GM19035 (cell line): ENCODE data around the gene DHCR24.

Experiments
- ATAC-seq: cut with Tn5 transposase; IDR thresholded peaks from one replicate; pipeline ENCODE4 v1.9.1; 2021; ENCODE audit not compliant: unreplicated experiment

DHCR24 gene

DNA sequence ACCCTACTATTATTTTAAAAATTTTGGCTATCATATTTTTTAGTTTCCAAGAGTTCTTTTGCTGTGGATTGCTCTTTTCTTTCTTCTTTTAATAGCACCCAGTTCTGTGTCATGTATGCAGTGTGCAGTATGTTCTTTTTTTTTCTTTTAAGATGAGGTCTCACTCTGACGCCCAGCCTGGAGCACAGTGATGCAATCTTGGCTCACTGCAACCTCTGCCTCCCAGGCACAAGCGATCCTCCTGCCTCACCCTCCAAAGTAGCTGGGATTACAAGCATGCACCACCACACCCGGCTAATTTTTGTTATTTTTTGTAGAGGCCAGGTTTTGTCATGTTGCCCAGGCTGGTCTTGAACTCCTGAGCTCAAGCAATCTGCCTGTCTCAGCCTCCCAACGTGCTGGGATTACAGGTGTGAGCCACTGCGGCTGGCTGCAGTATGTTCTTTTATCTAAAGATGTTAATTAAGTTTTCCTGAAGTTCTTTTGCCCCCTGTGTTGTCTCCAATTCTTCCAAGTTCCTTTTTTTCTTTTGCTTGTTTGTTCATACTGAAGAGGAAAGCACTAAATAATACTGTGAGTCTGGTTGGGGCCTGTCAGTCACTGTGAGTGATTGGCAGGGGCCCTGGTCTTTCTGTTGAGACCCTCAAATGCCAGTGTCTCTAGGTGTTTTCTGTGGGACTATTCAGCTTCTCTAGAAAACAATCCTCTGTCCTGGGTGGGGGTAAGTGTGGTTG is 68.4 kb downstream of the DHCR24 start:
- ATAC-seq = no peak

GRCh38 chr1:54816951-54817350 is 70.0 kb downstream of the DHCR24 start:
- ATAC-seq = no peak

DNA sequence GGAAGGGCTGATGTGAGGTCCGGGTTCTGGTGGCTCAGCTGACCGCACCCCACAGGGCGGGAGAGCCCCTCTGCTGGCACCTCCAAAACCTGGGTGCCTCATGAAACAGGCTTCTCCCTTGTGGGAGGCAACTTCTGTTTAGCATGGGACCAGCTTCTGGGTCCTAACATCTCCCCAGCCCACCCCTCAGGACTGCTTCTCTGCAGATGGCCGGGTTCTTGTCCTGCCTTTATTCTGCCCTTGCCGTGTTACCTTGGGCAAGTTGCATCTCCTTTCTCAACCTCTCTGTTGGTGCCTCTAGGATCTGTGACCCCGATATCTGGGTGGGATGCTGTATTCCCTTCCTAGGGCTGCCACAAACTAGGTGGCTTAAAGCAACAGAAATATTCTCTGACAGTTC is 70.9 kb downstream of the DHCR24 start:
- ATAC-seq = no peak

- no peak for ATAC-seq
Observed at GRCh38 chr1:54815086-54815876, 71.7 kb downstream of the DHCR24 start.

- no peak for ATAC-seq
Observed at GRCh38 chr1:54814571-54814970, 72.4 kb downstream of the DHCR24 start.

DNA sequence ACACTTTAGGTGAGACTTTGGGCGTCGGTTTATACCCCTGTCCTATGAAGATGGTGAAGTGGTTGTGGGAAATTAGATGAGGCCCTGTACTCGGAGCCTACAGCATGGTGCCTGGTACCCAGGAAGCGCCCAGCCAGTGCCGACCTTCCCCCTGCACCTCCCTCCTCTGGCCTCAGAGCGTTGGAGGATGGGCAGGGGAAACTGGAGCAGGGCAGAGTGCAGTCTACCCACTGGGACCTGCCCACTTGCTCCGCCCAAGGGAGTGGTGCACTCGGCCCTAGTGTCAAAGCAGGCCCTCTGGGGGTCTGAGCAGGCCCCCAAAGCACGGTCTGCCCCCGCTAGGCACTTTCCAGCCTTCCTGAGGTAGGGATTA is 72.9 kb downstream of the DHCR24 start:
- no peak for ATAC-seq

DNA sequence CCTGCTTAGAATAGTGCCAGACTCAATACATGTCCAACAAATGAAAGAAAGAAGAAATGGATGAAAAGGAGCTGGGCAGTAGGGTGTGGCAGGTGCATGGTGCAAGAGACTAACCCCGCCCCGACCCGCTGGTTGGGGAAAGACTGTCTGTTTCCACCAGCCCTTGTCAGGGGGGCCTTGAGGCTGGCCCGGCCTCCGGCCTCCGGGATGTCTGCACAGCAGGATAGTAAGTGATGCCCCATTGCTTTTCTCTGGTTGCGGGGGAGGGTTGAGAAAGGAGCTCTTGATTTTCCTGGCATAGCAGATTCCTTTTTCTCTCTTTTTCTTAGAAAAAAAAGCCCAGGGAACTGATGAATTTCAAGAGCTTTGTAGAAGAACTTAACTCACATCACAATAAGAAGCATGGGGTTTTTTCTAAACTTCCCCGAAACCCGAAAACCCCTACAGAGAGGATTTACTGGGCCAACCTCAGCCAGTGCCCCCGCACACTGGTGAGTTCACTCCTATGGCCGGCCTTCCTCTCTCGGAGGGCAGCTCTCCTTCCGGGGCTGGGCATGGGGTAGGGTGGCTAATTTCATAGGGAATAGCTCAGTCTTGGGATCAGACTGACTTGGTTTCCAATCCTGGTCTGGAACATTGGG is 73.4 kb downstream of the DHCR24 start:
- no peak for ATAC-seq

- no peak for ATAC-seq
Observed at GRCh38 chr1:54812801-54813484, 74.1 kb downstream of the DHCR24 start.

DNA sequence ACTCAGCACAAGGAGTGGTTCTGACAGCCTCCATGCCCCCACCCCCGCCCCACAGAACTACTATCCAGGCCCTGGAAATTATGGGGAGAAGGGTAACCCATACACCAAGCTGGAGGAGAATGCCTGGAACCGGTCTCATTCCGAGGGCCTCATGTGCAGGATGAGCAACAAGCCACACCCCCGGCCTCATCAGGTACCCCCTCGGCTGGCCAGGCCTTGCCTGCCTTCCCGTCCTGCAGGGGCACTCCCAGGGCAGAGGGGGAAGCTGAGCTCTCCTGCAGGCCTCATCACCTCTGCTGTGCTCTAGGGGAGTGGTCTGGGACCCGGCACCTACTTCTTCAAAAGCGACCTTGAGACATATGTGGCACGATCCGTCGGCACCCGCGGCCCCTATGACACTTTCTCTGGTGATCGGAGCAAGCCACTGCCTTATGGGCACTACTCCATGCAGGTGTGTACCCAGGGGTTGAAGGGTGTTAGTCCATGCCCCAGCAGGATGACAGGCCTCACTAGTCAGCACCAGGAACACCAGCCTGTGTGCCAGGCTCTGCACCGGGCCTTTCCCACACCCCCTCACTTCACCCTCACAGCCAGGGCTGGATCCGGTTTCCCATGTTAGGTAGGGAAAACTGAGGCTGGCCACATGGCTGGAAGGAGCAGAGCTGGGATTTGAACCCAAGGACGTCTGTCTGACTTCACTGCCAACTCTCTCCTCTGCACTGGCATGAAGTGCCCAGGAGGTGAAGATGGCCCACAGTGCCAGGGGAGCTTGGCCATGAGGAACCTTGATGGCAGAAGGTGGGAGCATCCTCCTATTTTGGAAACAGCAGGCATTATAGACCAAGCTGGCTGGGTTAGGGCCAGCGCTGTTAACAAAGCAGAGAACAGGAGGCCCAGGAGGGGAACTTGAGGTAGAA is 75.0 kb downstream of the DHCR24 start:
- no peak for ATAC-seq

DNA sequence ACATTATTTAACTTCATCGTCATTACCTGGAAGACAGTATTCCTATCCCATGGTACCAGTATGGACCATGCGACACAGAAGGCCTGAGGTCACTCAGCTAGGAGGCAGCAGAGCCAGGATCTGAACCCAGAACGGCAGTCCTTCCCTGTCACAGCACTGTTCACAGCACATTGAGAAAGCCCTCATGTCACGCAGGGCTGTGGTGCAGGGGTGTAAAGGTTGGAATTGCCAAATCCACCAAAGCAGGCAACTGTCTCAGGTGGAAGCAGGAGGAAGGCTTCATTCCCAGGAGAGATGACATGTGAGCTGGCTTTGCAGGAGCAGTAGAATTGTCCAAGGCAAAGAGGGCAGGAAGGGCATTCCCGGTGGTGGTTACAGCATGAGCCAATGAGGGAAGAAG is 75.9 kb downstream of the DHCR24 start:
- ATAC-seq = no peak

GRCh38 chr1:54810153-54810942 is 76.6 kb downstream of the DHCR24 start:
- peak; percentile 71 for ATAC-seq

DNA sequence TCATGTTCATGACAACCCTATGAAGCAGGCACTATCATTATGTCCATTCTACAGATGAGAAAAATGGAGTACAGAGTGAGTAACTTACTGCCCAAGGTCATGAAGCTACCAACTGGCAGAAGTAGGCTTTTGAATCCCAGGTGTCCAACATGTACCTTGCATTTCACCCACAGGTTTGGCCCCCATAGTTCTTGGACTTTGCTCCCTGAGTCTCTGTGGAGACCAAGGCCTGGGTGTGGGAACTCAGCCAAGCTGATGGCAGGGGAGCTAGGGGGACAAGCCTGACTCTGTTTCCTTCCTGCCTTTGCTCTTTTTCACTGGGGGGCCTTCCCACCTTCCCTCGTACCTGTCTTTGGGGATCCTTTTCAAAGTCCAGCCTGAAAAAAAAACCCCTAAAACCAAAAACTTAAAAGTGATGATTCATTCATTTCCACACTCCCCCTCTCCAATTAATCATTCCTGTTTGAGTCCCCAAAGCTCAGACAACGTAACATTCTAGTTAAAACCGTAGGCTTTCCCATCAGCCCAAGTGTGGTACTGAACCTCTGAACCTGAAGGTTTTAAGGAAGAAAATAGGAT is 77.4 kb downstream of the DHCR24 start:
- no peak for ATAC-seq

GRCh38 chr1:54808443-54809207 is 78.4 kb downstream of the DHCR24 start:
- no peak for ATAC-seq

DNA sequence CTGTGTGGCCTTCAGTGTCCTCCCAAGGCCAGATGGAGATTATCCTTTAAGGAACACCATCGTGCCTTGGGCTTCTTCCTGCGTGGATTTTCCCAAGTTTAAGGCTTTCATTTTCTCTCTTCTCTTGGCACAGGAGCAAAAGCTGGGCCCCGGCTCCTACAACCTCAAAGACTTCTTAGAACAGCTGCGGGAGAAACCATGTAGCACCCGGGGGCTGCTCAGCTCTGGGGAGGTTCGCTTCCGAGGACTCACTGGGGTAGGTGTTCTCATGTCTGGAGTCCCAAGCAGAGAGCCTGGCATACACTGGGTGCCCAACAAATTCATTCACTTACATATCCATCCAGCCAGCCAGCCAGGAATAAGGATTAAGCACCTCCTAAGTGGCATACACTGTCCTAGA is 79.2 kb downstream of the DHCR24 start:
- no peak for ATAC-seq

DNA sequence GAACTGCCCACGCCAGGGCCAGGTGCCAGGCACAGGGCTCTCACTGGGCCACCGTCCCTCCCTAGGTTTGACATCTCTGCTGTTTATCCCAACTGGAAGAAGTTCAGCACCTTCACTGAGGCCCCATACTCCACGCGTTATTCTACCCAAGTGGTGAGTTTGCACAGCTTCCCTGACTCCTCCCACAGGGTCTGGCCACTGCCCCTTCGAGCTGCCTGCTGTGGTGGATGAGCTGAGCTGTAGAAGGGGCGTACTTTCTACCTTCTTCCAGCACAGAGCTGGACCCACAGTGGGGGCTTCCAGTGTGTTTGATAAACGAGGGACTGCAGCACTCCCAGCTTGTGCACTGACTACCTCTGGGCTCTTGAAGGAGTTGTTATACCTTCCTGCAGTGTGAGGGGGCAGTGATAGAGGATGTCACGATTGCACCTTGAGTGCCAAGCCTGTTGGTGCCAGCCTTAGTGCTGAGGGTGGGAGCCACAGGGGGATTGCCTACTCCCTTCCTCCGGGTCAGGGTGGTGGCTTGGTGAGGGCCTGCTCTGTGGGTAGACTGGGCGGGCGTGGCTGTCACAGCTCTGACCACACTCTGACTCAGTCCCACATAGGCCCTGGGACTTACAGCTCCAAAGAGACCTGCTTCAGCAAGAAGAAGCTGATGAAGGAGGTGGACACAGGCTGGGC is 79.9 kb downstream of the DHCR24 start:
- no peak for ATAC-seq

- ATAC-seq = no peak
Observed at GRCh38 chr1:54805981-54806381, 81.0 kb downstream of the DHCR24 start.

GRCh38 chr1:54805466-54805865 is 81.5 kb downstream of the DHCR24 start:
- no peak for ATAC-seq
